22Rv1 (cell line): ENCODE data around the gene KHDC1.

Source experiments
- ZFX ChIP-seq: fragments of 450-650 bp; IDR thresholded peaks from 2 replicates; pipeline ENCODE4 v1.6.1; 2017; ENCODE audit warnings: antibody characterized with exemption, borderline replicate concordance
- TF ChIP-seq, protein P1 (sequence below): fragments of 450-650 bp; IDR thresholded peaks from 2 replicates; pipeline ENCODE4 v1.5.1; 2017; ENCODE audit warnings: mild to moderate bottlenecking

DNA sequence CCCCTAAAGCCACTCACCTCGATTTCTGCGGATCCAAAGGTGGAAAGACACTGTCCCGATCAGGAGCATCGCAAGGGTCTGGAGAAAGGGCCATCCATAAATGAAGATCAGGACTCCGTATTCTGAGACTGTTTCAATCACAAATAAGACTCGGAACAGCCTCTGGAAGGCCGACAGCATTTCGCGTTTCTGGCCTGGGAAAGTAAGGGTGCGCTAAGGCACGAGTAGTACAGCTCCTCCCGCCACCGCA, 46.5 kb upstream of the KHDC1 start:
- TF ChIP-seq, protein P1, sequence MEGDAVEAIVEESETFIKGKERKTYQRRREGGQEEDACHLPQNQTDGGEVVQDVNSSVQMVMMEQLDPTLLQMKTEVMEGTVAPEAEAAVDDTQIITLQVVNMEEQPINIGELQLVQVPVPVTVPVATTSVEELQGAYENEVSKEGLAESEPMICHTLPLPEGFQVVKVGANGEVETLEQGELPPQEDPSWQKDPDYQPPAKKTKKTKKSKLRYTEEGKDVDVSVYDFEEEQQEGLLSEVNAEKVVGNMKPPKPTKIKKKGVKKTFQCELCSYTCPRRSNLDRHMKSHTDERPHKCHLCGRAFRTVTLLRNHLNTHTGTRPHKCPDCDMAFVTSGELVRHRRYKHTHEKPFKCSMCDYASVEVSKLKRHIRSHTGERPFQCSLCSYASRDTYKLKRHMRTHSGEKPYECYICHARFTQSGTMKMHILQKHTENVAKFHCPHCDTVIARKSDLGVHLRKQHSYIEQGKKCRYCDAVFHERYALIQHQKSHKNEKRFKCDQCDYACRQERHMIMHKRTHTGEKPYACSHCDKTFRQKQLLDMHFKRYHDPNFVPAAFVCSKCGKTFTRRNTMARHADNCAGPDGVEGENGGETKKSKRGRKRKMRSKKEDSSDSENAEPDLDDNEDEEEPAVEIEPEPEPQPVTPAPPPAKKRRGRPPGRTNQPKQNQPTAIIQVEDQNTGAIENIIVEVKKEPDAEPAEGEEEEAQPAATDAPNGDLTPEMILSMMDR: no peak
- TF ChIP-seq ZFX: no peak
